ENCODE results near the gene CKAP5.

CKAP5 gene

DNA sequence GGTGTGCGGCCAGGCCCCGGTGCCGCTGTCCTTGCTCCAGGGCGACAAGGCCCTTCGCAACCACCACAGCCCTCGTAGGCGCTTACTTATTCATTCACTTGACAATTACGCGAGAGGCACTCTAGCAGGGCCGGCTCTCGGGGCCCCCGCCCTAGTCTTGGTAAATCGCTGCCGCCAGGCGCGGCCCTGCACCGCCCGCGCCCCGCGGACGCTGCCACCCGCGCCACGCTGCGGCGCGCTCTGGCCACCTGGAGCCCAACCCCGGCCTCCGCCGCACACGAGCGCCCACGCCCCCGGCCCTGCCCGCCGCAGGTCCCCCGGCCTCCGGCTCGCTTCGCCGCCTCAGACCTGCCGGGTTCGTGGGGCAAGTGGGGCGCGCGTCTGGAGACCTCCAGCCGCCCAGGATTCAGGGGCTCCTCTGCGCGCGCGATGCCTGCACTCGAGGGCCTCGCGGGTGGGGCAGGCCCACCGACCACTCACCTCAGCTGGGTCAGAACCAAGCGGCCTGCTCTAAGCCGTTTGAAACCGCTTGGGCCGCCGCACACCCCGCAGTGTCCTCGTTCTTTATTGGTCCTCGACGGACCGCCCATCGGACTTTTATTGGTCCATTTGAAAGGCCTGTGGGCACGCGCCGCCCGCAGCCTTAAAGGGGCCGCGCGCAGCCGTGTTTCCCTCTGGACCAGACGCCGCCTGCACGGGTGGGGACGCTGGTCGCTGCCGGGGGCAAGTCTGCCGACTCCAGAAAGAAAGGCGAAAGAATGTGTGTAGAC is at the start of gene CKAP5:
TSS of gene CKAP5 (minus strand) at position 541 of the 770 bp plus-strand sequence. CDS start 25,049 bp downstream, outside the sequence.
- Histone ChIP-seq H3K27ac (ENCODE audit: extremely low read depth, low read depth, low read length) (peak within 1 kb of the TSS; percentile 93), H3K4me3 (ENCODE audit: low read depth, low read length) (peak within 1 kb of the TSS; percentile 84), H3K9me3 (ENCODE audit: control insufficient read depth, insufficient read depth, low read depth, low read length) (no peaks in the 10 kb centered on the region), H3K36me3 (ENCODE audit: control insufficient read depth in 2 of 2, insufficient read depth in 1 of 2, low read length in 2 of 2) (peaks cover 0 to 14% of the 10 kb centered on the region in 2 experiments; a peak in 2 of 3 replicates), H3K4me1 (ENCODE audit: control insufficient read depth, insufficient read depth, low read length) (no peaks in the 10 kb centered on the region)
- ChIA-PET CTCF (interaction anchor here (1.1 kb wide), 1 partner anchor 37 kb away, joined by 3 read pairs; no protein-coding TSS in a partner anchor), POLR2A (interaction anchor here (1.1 to 2.1 kb wide), 3 partner anchors 18 to 20 kb away, joined by 4 to 9 read pairs (median 7); no protein-coding TSS in a partner anchor)
- TF ChIP-seq, protein P1, sequence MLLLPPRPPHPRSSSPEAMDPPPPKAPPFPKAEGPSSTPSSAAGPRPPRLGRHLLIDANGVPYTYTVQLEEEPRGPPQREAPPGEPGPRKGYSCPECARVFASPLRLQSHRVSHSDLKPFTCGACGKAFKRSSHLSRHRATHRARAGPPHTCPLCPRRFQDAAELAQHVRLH (tag by site-specific recombination; IDR thresholded peaks at IDR 0.05) = no peak
- TF ChIP-seq ZNF37A (tag by site-specific recombination; IDR thresholded peaks at IDR 0.05) (no peak), ZNF416 (tag by site-specific recombination; IDR thresholded peaks at IDR 0.05) (no peak), ZNF785 (tag by site-specific recombination; IDR thresholded peaks at IDR 0.05) (no peak), ZBTB20 (tag by site-specific recombination; IDR thresholded peaks at IDR 0.05) (peak; percentile 68; the same call in 1 of the 2 replicates), ZNF335 (tag by site-specific recombination; conservative IDR thresholded peaks at IDR 0.05) (peak; percentile 88), TCF7L2 (IDR thresholded peaks at IDR 0.05; ENCODE audit: borderline replicate concordance, low read depth, low read length) (no peak), ZIC2 (tag by site-specific recombination; IDR thresholded peaks at IDR 0.05) (peak; percentile 34; the same call in 1 of the 2 replicates), MEIS1 (CRISPR knock-in tag; IDR thresholded peaks at IDR 0.05; ENCODE audit: borderline replicate concordance) (peak; percentile 20; the same call in 1 of the 2 replicates), ZNF501 (tag by site-specific recombination; IDR thresholded peaks at IDR 0.05) (0 out of 2 replicates have a peak, but pooled peaks have one; percentile 24), FEZF1 (tag by site-specific recombination; IDR thresholded peaks at IDR 0.05) (peak; percentile 43), ZNF585B (tag by site-specific recombination; IDR thresholded peaks at IDR 0.05) (no peak), ZNF239 (tag by site-specific recombination; IDR thresholded peaks at IDR 0.05) (no peak), ZEB2 (tag by site-specific recombination; IDR thresholded peaks at IDR 0.05) (no peak), KLF16 (tag by site-specific recombination; IDR thresholded peaks at IDR 0.05) (peak; percentile 82), ZFP37 (tag by site-specific recombination; IDR thresholded peaks at IDR 0.05) (no peak; the same call in 1 of the 2 replicates), ZNF202 (tag by site-specific recombination; IDR thresholded peaks at IDR 0.05; ENCODE audit: borderline replicate concordance) (no peak), ZNF292 (tag by site-specific recombination; IDR thresholded peaks at IDR 0.05; ENCODE audit: borderline replicate concordance, low read depth) (no peak), ZNF138 (tag by site-specific recombination; IDR thresholded peaks at IDR 0.05; ENCODE audit: borderline replicate concordance) (no peak), YY1 (tag by site-specific recombination; IDR thresholded peaks at IDR 0.05) (no peak), ZNF521 (tag by site-specific recombination; IDR thresholded peaks at IDR 0.05) (no peak), ZFP69B (tag by site-specific recombination; IDR thresholded peaks at IDR 0.05) (peak; percentile 98)
- TF ChIP-seq, protein P2, sequence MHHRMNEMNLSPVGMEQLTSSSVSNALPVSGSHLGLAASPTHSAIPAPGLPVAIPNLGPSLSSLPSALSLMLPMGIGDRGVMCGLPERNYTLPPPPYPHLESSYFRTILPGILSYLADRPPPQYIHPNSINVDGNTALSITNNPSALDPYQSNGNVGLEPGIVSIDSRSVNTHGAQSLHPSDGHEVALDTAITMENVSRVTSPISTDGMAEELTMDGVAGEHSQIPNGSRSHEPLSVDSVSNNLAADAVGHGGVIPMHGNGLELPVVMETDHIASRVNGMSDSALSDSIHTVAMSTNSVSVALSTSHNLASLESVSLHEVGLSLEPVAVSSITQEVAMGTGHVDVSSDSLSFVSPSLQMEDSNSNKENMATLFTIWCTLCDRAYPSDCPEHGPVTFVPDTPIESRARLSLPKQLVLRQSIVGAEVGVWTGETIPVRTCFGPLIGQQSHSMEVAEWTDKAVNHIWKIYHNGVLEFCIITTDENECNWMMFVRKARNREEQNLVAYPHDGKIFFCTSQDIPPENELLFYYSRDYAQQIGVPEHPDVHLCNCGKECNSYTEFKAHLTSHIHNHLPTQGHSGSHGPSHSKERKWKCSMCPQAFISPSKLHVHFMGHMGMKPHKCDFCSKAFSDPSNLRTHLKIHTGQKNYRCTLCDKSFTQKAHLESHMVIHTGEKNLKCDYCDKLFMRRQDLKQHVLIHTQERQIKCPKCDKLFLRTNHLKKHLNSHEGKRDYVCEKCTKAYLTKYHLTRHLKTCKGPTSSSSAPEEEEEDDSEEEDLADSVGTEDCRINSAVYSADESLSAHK (tag by site-specific recombination; IDR thresholded peaks at IDR 0.05) = 0 out of 2 replicates have a peak, but pooled peaks have one; percentile 14
- TF ChIP-seq, protein P3, sequence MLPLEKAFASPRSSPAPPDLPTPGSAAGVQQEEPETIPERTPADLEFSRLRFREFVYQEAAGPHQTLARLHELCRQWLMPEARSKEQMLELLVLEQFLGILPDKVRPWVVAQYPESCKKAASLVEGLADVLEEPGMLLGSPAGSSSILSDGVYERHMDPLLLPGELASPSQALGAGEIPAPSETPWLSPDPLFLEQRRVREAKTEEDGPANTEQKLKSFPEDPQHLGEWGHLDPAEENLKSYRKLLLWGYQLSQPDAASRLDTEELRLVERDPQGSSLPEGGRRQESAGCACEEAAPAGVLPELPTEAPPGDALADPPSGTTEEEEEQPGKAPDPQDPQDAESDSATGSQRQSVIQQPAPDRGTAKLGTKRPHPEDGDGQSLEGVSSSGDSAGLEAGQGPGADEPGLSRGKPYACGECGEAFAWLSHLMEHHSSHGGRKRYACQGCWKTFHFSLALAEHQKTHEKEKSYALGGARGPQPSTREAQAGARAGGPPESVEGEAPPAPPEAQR (tag by site-specific recombination; IDR thresholded peaks at IDR 0.05) = no peak
- TF ChIP-seq, protein P4, sequence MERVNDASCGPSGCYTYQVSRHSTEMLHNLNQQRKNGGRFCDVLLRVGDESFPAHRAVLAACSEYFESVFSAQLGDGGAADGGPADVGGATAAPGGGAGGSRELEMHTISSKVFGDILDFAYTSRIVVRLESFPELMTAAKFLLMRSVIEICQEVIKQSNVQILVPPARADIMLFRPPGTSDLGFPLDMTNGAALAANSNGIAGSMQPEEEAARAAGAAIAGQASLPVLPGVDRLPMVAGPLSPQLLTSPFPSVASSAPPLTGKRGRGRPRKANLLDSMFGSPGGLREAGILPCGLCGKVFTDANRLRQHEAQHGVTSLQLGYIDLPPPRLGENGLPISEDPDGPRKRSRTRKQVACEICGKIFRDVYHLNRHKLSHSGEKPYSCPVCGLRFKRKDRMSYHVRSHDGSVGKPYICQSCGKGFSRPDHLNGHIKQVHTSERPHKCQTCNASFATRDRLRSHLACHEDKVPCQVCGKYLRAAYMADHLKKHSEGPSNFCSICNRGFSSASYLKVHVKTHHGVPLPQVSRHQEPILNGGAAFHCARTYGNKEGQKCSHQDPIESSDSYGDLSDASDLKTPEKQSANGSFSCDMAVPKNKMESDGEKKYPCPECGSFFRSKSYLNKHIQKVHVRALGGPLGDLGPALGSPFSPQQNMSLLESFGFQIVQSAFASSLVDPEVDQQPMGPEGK (tag by site-specific recombination; IDR thresholded peaks at IDR 0.05) = 0 out of 2 replicates have a peak, but pooled peaks have one; percentile 44
- TF ChIP-seq, protein P5, sequence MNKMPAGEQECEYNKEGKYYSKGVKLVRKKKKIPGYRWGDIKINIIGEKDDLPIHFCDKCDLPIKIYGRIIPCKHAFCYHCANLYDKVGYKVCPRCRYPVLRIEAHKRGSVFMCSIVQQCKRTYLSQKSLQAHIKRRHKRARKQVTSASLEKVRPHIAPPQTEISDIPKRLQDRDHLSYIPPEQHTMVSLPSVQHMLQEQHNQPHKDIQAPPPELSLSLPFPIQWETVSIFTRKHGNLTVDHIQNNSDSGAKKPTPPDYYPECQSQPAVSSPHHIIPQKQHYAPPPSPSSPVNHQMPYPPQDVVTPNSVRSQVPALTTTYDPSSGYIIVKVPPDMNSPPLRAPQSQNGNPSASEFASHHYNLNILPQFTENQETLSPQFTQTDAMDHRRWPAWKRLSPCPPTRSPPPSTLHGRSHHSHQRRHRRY (tag by site-specific recombination; IDR thresholded peaks at IDR 0.05) = no peak
- TF ChIP-seq, protein P6, sequence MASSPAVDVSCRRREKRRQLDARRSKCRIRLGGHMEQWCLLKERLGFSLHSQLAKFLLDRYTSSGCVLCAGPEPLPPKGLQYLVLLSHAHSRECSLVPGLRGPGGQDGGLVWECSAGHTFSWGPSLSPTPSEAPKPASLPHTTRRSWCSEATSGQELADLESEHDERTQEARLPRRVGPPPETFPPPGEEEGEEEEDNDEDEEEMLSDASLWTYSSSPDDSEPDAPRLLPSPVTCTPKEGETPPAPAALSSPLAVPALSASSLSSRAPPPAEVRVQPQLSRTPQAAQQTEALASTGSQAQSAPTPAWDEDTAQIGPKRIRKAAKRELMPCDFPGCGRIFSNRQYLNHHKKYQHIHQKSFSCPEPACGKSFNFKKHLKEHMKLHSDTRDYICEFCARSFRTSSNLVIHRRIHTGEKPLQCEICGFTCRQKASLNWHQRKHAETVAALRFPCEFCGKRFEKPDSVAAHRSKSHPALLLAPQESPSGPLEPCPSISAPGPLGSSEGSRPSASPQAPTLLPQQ (tag by site-specific recombination; IDR thresholded peaks at IDR 0.05) = peak; percentile 99

Data from HEK293 (cell line).